ENCODE measurements around the gene FRS2. TPM values are rescaled to one million over a fixed set of nuclear protein-coding genes. Genes with fewer than 3 reads are reported as not detected.

FRS2 gene
- total RNA-seq, 1 experiment from 2014 or later = 25.9 TPM

GRCh38 chr12:69501154-69501895 is 31.1 kb downstream of the FRS2 start:
- DNase-seq (ENCODE audit: low read depth) = peak; percentile 58

GRCh38 chr12:69502345-69503081 is 32.3 kb downstream of the FRS2 start:
- peak; percentile 80 for DNase-seq (ENCODE audit: low read depth)

- DNase-seq (ENCODE audit: low read depth) = no peak
These were observed 37.9 kb downstream of the FRS2 start for GRCh38 chr12:69508091-69508490.

GRCh38 chr12:69508621-69509020 is 38.4 kb downstream of the FRS2 start:
- DNase-seq (ENCODE audit: low read depth) = no peak

GRCh38 chr12:69509308-69509736 is 39.1 kb downstream of the FRS2 start:
- peak; percentile 57 for DNase-seq (ENCODE audit: low read depth)

- DNase-seq (ENCODE audit: low read depth) = no peak
These were observed 40.0 kb downstream of the FRS2 start for GRCh38 chr12:69509904-69510827.

- no peak for DNase-seq (ENCODE audit: low read depth)
These were observed 40.8 kb downstream of the FRS2 start for GRCh38 chr12:69511016-69511415.

GRCh38 chr12:69511469-69512267 is 41.5 kb downstream of the FRS2 start:
- no peak for DNase-seq (ENCODE audit: low read depth)

GRCh38 chr12:69512820-69513219 is 42.6 kb downstream of the FRS2 start:
- DNase-seq (ENCODE audit: low read depth) = no peak

- peak; percentile 46 for DNase-seq (ENCODE audit: low read depth)
These were observed 43.1 kb downstream of the FRS2 start for GRCh38 chr12:69513297-69513696.

- DNase-seq (ENCODE audit: low read depth) = no peak
These were observed 43.9 kb downstream of the FRS2 start for GRCh38 chr12:69514111-69514510.

- no peak for DNase-seq (ENCODE audit: low read depth)
These were observed 44.7 kb downstream of the FRS2 start for GRCh38 chr12:69514845-69515244.

GRCh38 chr12:69515394-69515930 is 45.3 kb downstream of the FRS2 start:
- DNase-seq (ENCODE audit: low read depth) = no peak

GRCh38 chr12:69516950-69517349 is 46.8 kb downstream of the FRS2 start:
- no peak for DNase-seq (ENCODE audit: low read depth)

- DNase-seq (ENCODE audit: low read depth) = no peak
These were observed 47.2 kb downstream of the FRS2 start for GRCh38 chr12:69517406-69517805.

- DNase-seq (ENCODE audit: low read depth) = peak; percentile 95
These were observed 49.7 kb downstream of the FRS2 start for GRCh38 chr12:69519871-69520270.

GRCh38 chr12:69523433-69524330 is 53.5 kb downstream of the FRS2 start:
- DNase-seq (ENCODE audit: low read depth) = no peak

GRCh38 chr12:69524331-69524630 is 54.1 kb downstream of the FRS2 start:
- no peak for DNase-seq (ENCODE audit: low read depth)

- no peak for DNase-seq (ENCODE audit: low read depth)
These were observed 54.7 kb downstream of the FRS2 start for GRCh38 chr12:69524755-69525469.

Measured in M059J (cell line).